ENCODE data around the gene GALNT14. TPM values are rescaled to one million over a fixed set of nuclear protein-coding genes. Genes with fewer than 3 reads are reported as not detected.

The GALNT14 gene
- polyA plus RNA-seq, 2 donors, result 17.2 to 23.5 TPM

GRCh38 chr2:31054842-31055388 lies 83.3 kb downstream of the GALNT14 start:
- WGBS, 2 donors, result 71 to 83% methylated on average over 7 of the region's 7 CpGs
- Histone ChIP-seq H3K9me3 (ENCODE audit: control insufficient read depth in 2 of 2, insufficient read depth in 1 of 2, low read depth in 1 of 2, low read length in 1 of 2) (no peaks in the 10 kb centered on the region), H3K27me3 (ENCODE audit: control insufficient read depth in 1 of 2, insufficient read depth in 2 of 2, low read length in 2 of 2) (no peaks in the 10 kb centered on the region), H3K27ac (ENCODE audit: low read depth in 2 of 2, low read length in 1 of 2) (no peak overlapping the region), H3K36me3 (ENCODE audit: control insufficient read depth in 2 of 2, insufficient read depth in 2 of 2, low read length in 1 of 2) (peaks cover 0 to 3% of the 10 kb centered on the region in 2 donors), H3K4me3 (ENCODE audit: low read depth in 1 of 2, low read length in 2 of 2) (no peak overlapping the region), H3K4me1 (ENCODE audit: control insufficient read depth in 2 of 2, insufficient read depth in 2 of 2, low read length in 1 of 2) (peaks cover 0 to 2% of the 10 kb centered on the region in 2 donors)

GRCh38 chr2:31053929-31054782 lies 84.1 kb downstream of the GALNT14 start:
- H3K9me3 ChIP-seq (ENCODE audit: control insufficient read depth in 2 of 2, insufficient read depth in 1 of 2, low read depth in 1 of 2, low read length in 1 of 2), result no peaks in the 10 kb centered on the region
- no peak overlapping the region for H3K4me3 ChIP-seq (ENCODE audit: low read depth in 1 of 2, low read length in 2 of 2)
- H3K36me3 ChIP-seq (ENCODE audit: control insufficient read depth in 2 of 2, insufficient read depth in 2 of 2, low read length in 1 of 2), result peaks cover 0 to 3% of the 10 kb centered on the region in 2 donors
- no peaks in the 10 kb centered on the region for H3K27me3 ChIP-seq (ENCODE audit: control insufficient read depth in 1 of 2, insufficient read depth in 2 of 2, low read length in 2 of 2)
- WGBS, 2 donors, result 68 to 70% methylated on average over 6 of the region's 6 CpGs
- H3K27ac ChIP-seq (ENCODE audit: low read depth in 2 of 2, low read length in 1 of 2), result no peak overlapping the region
- peaks cover 0 to 2% of the 10 kb centered on the region in 2 donors for H3K4me1 ChIP-seq (ENCODE audit: control insufficient read depth in 2 of 2, insufficient read depth in 2 of 2, low read length in 1 of 2)

DNA sequence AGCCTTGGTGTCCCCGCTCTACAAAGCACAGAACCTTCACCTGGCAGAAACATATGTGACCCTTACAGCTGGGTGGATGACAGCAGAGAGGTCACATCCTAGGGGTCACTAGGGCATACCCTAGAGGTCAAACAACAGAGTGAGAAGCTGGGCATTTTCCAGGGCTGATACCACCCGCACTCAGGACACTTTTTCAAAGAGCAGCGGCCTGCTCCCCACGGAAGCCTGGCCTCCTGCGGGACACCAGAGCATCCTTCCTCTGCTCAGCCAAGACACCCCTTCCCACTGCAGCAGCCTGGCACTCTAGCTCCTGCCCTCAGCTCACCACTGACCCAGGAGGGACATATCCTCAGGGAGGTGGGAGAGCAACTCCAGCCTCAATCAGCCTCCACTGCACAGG lies 86.0 kb downstream of the GALNT14 start:
- WGBS, 2 donors, result 84 to 90% methylated on average over 5 of the region's 5 CpGs
- H3K36me3 ChIP-seq (ENCODE audit: control insufficient read depth in 2 of 2, insufficient read depth in 2 of 2, low read length in 1 of 2), result no peaks in the 10 kb centered on the region
- H3K9me3 ChIP-seq (ENCODE audit: control insufficient read depth in 2 of 2, insufficient read depth in 1 of 2, low read depth in 1 of 2, low read length in 1 of 2), result no peaks in the 10 kb centered on the region
- H3K27me3 ChIP-seq (ENCODE audit: control insufficient read depth in 1 of 2, insufficient read depth in 2 of 2, low read length in 2 of 2), result no peaks in the 10 kb centered on the region
- no peak overlapping the region for H3K27ac ChIP-seq (ENCODE audit: low read depth in 2 of 2, low read length in 1 of 2)
- no peak overlapping the region for H3K4me3 ChIP-seq (ENCODE audit: low read depth in 1 of 2, low read length in 2 of 2)
- no peaks in the 10 kb centered on the region for H3K4me1 ChIP-seq (ENCODE audit: control insufficient read depth in 2 of 2, insufficient read depth in 2 of 2, low read length in 1 of 2)

- no peak overlapping the region for H3K4me3 ChIP-seq (ENCODE audit: low read depth in 1 of 2, low read length in 2 of 2)
- 79 to 84% methylated on average over 9 of the region's 9 CpGs for WGBS, 2 donors
Measured at GRCh38 chr2:31051258-31052140, 86.7 kb downstream of the GALNT14 start.

GRCh38 chr2:31049916-31050588 lies 88.2 kb downstream of the GALNT14 start:
- WGBS, 2 donors, result 63 to 81% methylated on average over 14 of the region's 14 CpGs

More at GRCh38 chr2:31051258-31052140, 86.7 kb downstream of the GALNT14 start:
- Histone ChIP-seq H3K9me3 (ENCODE audit: control insufficient read depth in 2 of 2, insufficient read depth in 1 of 2, low read depth in 1 of 2, low read length in 1 of 2) (no peaks in the 10 kb centered on the region), H3K36me3 (ENCODE audit: control insufficient read depth in 2 of 2, insufficient read depth in 2 of 2, low read length in 1 of 2) (no peaks in the 10 kb centered on the region), H3K4me1 (ENCODE audit: control insufficient read depth in 2 of 2, insufficient read depth in 2 of 2, low read length in 1 of 2) (no peaks in the 10 kb centered on the region), H3K27ac (ENCODE audit: low read depth in 2 of 2, low read length in 1 of 2) (no peak overlapping the region), H3K27me3 (ENCODE audit: control insufficient read depth in 1 of 2, insufficient read depth in 2 of 2, low read length in 2 of 2) (no peaks in the 10 kb centered on the region)

GRCh38 chr2:31049264-31049663 lies 89.0 kb downstream of the GALNT14 start:
- no peaks in the 10 kb centered on the region for H3K36me3 ChIP-seq (ENCODE audit: control insufficient read depth in 2 of 2, insufficient read depth in 2 of 2, low read length in 1 of 2)
- no peaks in the 10 kb centered on the region for H3K27me3 ChIP-seq (ENCODE audit: control insufficient read depth in 1 of 2, insufficient read depth in 2 of 2, low read length in 2 of 2)
- no peak overlapping the region for H3K4me3 ChIP-seq (ENCODE audit: low read depth in 1 of 2, low read length in 2 of 2)
- H3K27ac ChIP-seq (ENCODE audit: low read depth in 2 of 2, low read length in 1 of 2), result no peak overlapping the region
- H3K9me3 ChIP-seq (ENCODE audit: control insufficient read depth in 2 of 2, insufficient read depth in 1 of 2, low read depth in 1 of 2, low read length in 1 of 2), result no peaks in the 10 kb centered on the region
- H3K4me1 ChIP-seq (ENCODE audit: control insufficient read depth in 2 of 2, insufficient read depth in 2 of 2, low read length in 1 of 2), result no peaks in the 10 kb centered on the region
- 84 to 85% methylated on average over 3 of the region's 3 CpGs for WGBS, 2 donors

More at GRCh38 chr2:31049916-31050588, 88.2 kb downstream of the GALNT14 start:
- Histone ChIP-seq H3K9me3 (ENCODE audit: control insufficient read depth in 2 of 2, insufficient read depth in 1 of 2, low read depth in 1 of 2, low read length in 1 of 2) (no peaks in the 10 kb centered on the region), H3K4me3 (ENCODE audit: low read depth in 1 of 2, low read length in 2 of 2) (no peak overlapping the region), H3K27me3 (ENCODE audit: control insufficient read depth in 1 of 2, insufficient read depth in 2 of 2, low read length in 2 of 2) (no peaks in the 10 kb centered on the region), H3K36me3 (ENCODE audit: control insufficient read depth in 2 of 2, insufficient read depth in 2 of 2, low read length in 1 of 2) (no peaks in the 10 kb centered on the region), H3K27ac (ENCODE audit: low read depth in 2 of 2, low read length in 1 of 2) (no peak overlapping the region), H3K4me1 (ENCODE audit: control insufficient read depth in 2 of 2, insufficient read depth in 2 of 2, low read length in 1 of 2) (no peaks in the 10 kb centered on the region)

- 70 to 83% methylated on average over 5 of the region's 5 CpGs for WGBS, 2 donors
- no peak overlapping the region for H3K27ac ChIP-seq (ENCODE audit: low read depth in 2 of 2, low read length in 1 of 2)
- no peaks in the 10 kb centered on the region for H3K36me3 ChIP-seq (ENCODE audit: control insufficient read depth in 2 of 2, insufficient read depth in 2 of 2, low read length in 1 of 2)
- no peaks in the 10 kb centered on the region for H3K27me3 ChIP-seq (ENCODE audit: control insufficient read depth in 1 of 2, insufficient read depth in 2 of 2, low read length in 2 of 2)
- H3K9me3 ChIP-seq (ENCODE audit: control insufficient read depth in 2 of 2, insufficient read depth in 1 of 2, low read depth in 1 of 2, low read length in 1 of 2), result no peaks in the 10 kb centered on the region
- H3K4me3 ChIP-seq (ENCODE audit: low read depth in 1 of 2, low read length in 2 of 2), result no peak overlapping the region
- no peaks in the 10 kb centered on the region for H3K4me1 ChIP-seq (ENCODE audit: control insufficient read depth in 2 of 2, insufficient read depth in 2 of 2, low read length in 1 of 2)
Measured at GRCh38 chr2:31047599-31047998, 90.6 kb downstream of the GALNT14 start.

GRCh38 chr2:31038385-31038784 lies 99.9 kb downstream of the GALNT14 start:
- Histone ChIP-seq H3K27me3 (ENCODE audit: control insufficient read depth in 1 of 2, insufficient read depth in 2 of 2, low read length in 2 of 2) (no peaks in the 10 kb centered on the region), H3K27ac (ENCODE audit: low read depth in 2 of 2, low read length in 1 of 2) (no peak overlapping the region), H3K36me3 (ENCODE audit: control insufficient read depth in 2 of 2, insufficient read depth in 2 of 2, low read length in 1 of 2) (no peaks in the 10 kb centered on the region), H3K9me3 (ENCODE audit: control insufficient read depth in 2 of 2, insufficient read depth in 1 of 2, low read depth in 1 of 2, low read length in 1 of 2) (peaks cover 0 to 3% of the 10 kb centered on the region in 2 donors), H3K4me1 (ENCODE audit: control insufficient read depth in 2 of 2, insufficient read depth in 2 of 2, low read length in 1 of 2) (no peaks in the 10 kb centered on the region), H3K4me3 (ENCODE audit: low read depth in 1 of 2, low read length in 2 of 2) (no peak overlapping the region)
- WGBS, 2 donors, result 84% methylated on average over 4 of the region's 4 CpGs

GRCh38 chr2:31037058-31037457 lies 101.2 kb downstream of the GALNT14 start:
- Histone ChIP-seq H3K4me1 (ENCODE audit: control insufficient read depth in 2 of 2, insufficient read depth in 2 of 2, low read length in 1 of 2) (no peaks in the 10 kb centered on the region), H3K36me3 (ENCODE audit: control insufficient read depth in 2 of 2, insufficient read depth in 2 of 2, low read length in 1 of 2) (no peaks in the 10 kb centered on the region), H3K9me3 (ENCODE audit: control insufficient read depth in 2 of 2, insufficient read depth in 1 of 2, low read depth in 1 of 2, low read length in 1 of 2) (peaks cover 0 to 3% of the 10 kb centered on the region in 2 donors), H3K27ac (ENCODE audit: low read depth in 2 of 2, low read length in 1 of 2) (no peak overlapping the region), H3K27me3 (ENCODE audit: control insufficient read depth in 1 of 2, insufficient read depth in 2 of 2, low read length in 2 of 2) (no peaks in the 10 kb centered on the region), H3K4me3 (ENCODE audit: low read depth in 1 of 2, low read length in 2 of 2) (no peak overlapping the region)
